ENCODE measurements around the gene PSENEN. TPM values are rescaled to one million over a fixed set of nuclear protein-coding genes. Genes with fewer than 3 reads are reported as not detected.

Gene PSENEN
- total RNA-seq, 4 donors from 2014 or later = 20.4 to 35.7 (median 29.5) TPM

GRCh38 chr19:35781650-35782049 lies 36.2 kb downstream of the PSENEN start:
- H3K9me3 ChIP-seq = no peaks in the 10 kb centered on the region
- no peaks in the 10 kb centered on the region for H3K27me3 ChIP-seq
- H3K4me1 ChIP-seq = peaks cover 0 to 3% (median 0%) of the 10 kb centered on the region in 3 donors
- 50 to 87% methylated on average over 2 to 8 of the region's 9 CpGs for WGBS, 2 donors (ENCODE audit: low coverage in 1 of 2)
- H3K4me3 ChIP-seq = no peak overlapping the region
- peaks cover 0 to 89% of the 10 kb centered on the region in 2 donors for H3K36me3 ChIP-seq
- H3K27ac ChIP-seq = no peak overlapping the region
- ATAC-seq = no peak
- TF ChIP-seq POLR2AphosphoS5 (IDR thresholded peaks at IDR 0.05) (no peak), EP300 (IDR thresholded peaks at IDR 0.05) (no peak), CTCF (IDR thresholded peaks at IDR 0.05) (no peak), POLR2A (IDR thresholded peaks at IDR 0.05) (no peak)

- H3K9me3 ChIP-seq = no peaks in the 10 kb centered on the region
- 87 to 100% methylated on average over 1 to 9 of the region's 12 CpGs for WGBS, 2 donors (ENCODE audit: low coverage in 1 of 2)
- no peaks in the 10 kb centered on the region for H3K4me1 ChIP-seq
- H3K4me3 ChIP-seq = no peak overlapping the region
- TF ChIP-seq EP300 (IDR thresholded peaks at IDR 0.05) (no peak), POLR2AphosphoS5 (IDR thresholded peaks at IDR 0.05) (no peak), CTCF (IDR thresholded peaks at IDR 0.05) (no peak), POLR2A (IDR thresholded peaks at IDR 0.05) (no peak)
- ATAC-seq = no peak
- H3K27ac ChIP-seq = no peak overlapping the region
- H3K36me3 ChIP-seq = peaks cover 0 to 95% of the 10 kb centered on the region in 2 donors
- no peaks in the 10 kb centered on the region for H3K27me3 ChIP-seq
Measured at GRCh38 chr19:35782589-35782988, 37.1 kb downstream of the PSENEN start.

GRCh38 chr19:35783469-35784434 lies 38.3 kb downstream of the PSENEN start:
- H3K27ac ChIP-seq = no peak overlapping the region
- no peak for TF ChIP-seq EP300 (IDR thresholded peaks at IDR 0.05)
- TF ChIP-seq POLR2AphosphoS5 (IDR thresholded peaks at IDR 0.05) = no peak
- no peak for TF ChIP-seq CTCF (IDR thresholded peaks at IDR 0.05)
- no peak for TF ChIP-seq POLR2A (IDR thresholded peaks at IDR 0.05)
- H3K36me3 ChIP-seq = peaks cover 0 to 85% of the 10 kb centered on the region in 2 donors
- H3K4me3 ChIP-seq = no peak overlapping the region
- H3K4me1 ChIP-seq = no peaks in the 10 kb centered on the region
- WGBS, 2 donors (ENCODE audit: low coverage in 1 of 2) = 84 to 86% methylated on average over 7 to 10 of the region's 28 CpGs
- no peaks in the 10 kb centered on the region for H3K9me3 ChIP-seq
- no peak for ATAC-seq
- H3K27me3 ChIP-seq = no peaks in the 10 kb centered on the region

GRCh38 chr19:35784503-35785338 lies 39.3 kb downstream of the PSENEN start:
- ATAC-seq = no peak
- WGBS, 2 donors (ENCODE audit: low coverage in 1 of 2) = 70% methylated on average over 2 of the region's 45 CpGs; no CpG with 5 or more reads in 1 of the 2 donors
- peaks cover 0 to 78% of the 10 kb centered on the region in 2 donors for H3K36me3 ChIP-seq
- no peaks in the 10 kb centered on the region for H3K9me3 ChIP-seq
- no peak overlapping the region for H3K4me3 ChIP-seq
- no peaks in the 10 kb centered on the region for H3K4me1 ChIP-seq
- no peaks in the 10 kb centered on the region for H3K27me3 ChIP-seq
- H3K27ac ChIP-seq = no peak overlapping the region
- TF ChIP-seq EP300 (IDR thresholded peaks at IDR 0.05) = no peak
- TF ChIP-seq POLR2AphosphoS5 (IDR thresholded peaks at IDR 0.05) = no peak
- TF ChIP-seq POLR2A (IDR thresholded peaks at IDR 0.05) = no peak
- TF ChIP-seq CTCF (IDR thresholded peaks at IDR 0.05) = no peak
